ENCODE measurements around the gene KIN. TPM values are rescaled to one million over a fixed set of nuclear protein-coding genes. Genes with fewer than 3 reads are reported as not detected.

KIN gene
- total and polyA plus RNA-seq, 2 of the 4 experiments (the other 2 are of a cell fraction) = 3.0 to 6.4 TPM

DNA sequence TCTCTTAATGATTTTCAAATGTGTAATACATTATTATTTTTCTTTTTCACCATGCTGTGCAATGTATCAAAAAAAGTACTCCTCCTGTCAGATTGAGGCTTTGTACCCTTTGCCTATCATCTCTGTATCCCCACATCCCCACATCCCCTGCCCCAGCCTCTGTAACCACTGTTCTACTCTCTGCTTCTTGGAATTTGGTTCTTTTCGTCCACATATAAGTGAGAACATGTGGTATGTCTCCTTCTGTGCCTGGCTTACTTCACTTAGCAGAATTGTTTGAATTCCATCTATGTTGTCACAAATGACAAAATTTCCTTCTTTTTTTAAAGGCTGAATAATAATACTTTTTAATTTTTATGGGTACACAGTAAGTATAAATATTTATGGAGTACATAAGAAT is 44.3 kb upstream of the KIN start:
- Histone ChIP-seq H3K9ac (ENCODE audit: low read depth, low read length) (no peak overlapping the region), H3K23ac (ENCODE audit: low read depth, low read length) (no peak overlapping the region), H2BK5ac (ENCODE audit: low read depth, low read length, poor library complexity, severe bottlenecking) (no peak overlapping the region), H3K4me3 (ENCODE audit: insufficient read depth, low read depth, low read length) (no peak overlapping the region), H2BK120ac (ENCODE audit: low read depth, low read length) (no peak overlapping the region), H3K27ac (ENCODE audit: insufficient read depth, low read length) (no peak overlapping the region), H4K5ac (ENCODE audit: low read depth, low read length) (no peak overlapping the region), H2AK9ac (replicated peaks; ENCODE audit: low read depth, low read length, poor library complexity) (no peak overlapping the region), H2AFZ (replicated peaks; ENCODE audit: low read length, poor library complexity) (no peak overlapping the region), H3K9me3 (ENCODE audit: control insufficient read depth, insufficient read depth, low read length) (no peaks in the 10 kb centered on the region), H3K27me3 (ENCODE audit: control insufficient read depth, insufficient read depth, low read length) (no peaks in the 10 kb centered on the region), H3K14ac (replicated peaks; ENCODE audit: low read depth, low read length) (no peak overlapping the region), H3K79me1 (ENCODE audit: low read depth in 1 of 2, low read length in 2 of 2) (peaks cover 38 to 43% of the 10 kb centered on the region in 2 experiments), H2BK20ac (ENCODE audit: low read depth, low read length) (no peak overlapping the region), H2BK15ac (ENCODE audit: low read depth, low read length) (no peak overlapping the region), H2AK5ac (ENCODE audit: low read depth, low read length) (no peak overlapping the region), H3K56ac (ENCODE audit: extremely low read depth, insufficient read depth, low read length) (no peak overlapping the region), H3K4me1 (ENCODE audit: control insufficient read depth, insufficient read depth, low read length) (0 out of 2 replicates have a peak, but pooled peaks cover 2% of the 10 kb centered on the region), H4K91ac (ENCODE audit: insufficient read depth, low read depth, low read length) (no peak overlapping the region), H4K20me1 (ENCODE audit: insufficient read depth, low read length) (no peaks in the 10 kb centered on the region; the same call in 1 of the 2 replicates), H3K4me2 (ENCODE audit: low read depth, low read length) (no peak overlapping the region), H3K9me1 (ENCODE audit: insufficient read depth, low read length) (peaks cover 12% of the 10 kb centered on the region), H4K8ac (ENCODE audit: low read depth in 2 of 2, low read length in 2 of 2) (no peak overlapping the region), H3K4ac (ENCODE audit: low read depth, low read length) (no peak overlapping the region), H3K18ac (ENCODE audit: low read depth, low read length) (no peak overlapping the region), H3K36me3 (ENCODE audit: control insufficient read depth, insufficient read depth, low read length) (peaks cover 5% of the 10 kb centered on the region; the same call in 1 of the 2 replicates)
- ChIA-PET CTCF (no interaction called here), POLR2A (ENCODE audit: unreplicated experiment) (no interaction called here)
- no peak for TF ChIP-seq MAZ (IDR thresholded peaks at IDR 0.05; ENCODE audit: borderline replicate concordance, low read depth, low read length)
- TF ChIP-seq RCOR1 (IDR thresholded peaks at IDR 0.05; ENCODE audit: insufficient replicate concordance, low read length) = no peak
- TF ChIP-seq ELK1 (IDR thresholded peaks at IDR 0.05; ENCODE audit: borderline replicate concordance, low read depth, low read length) = no peak
- TF ChIP-seq CTCF (conservative IDR thresholded peaks at IDR 0.05; ENCODE audit: low read depth, low read length) = no peak
- TF ChIP-seq POLR2A (IDR thresholded peaks at IDR 0.05; ENCODE audit: low read depth, low read length) = no peak
- no peak for TF ChIP-seq CHD1 (IDR thresholded peaks at IDR 0.05; ENCODE audit: low read depth, low read length)
- no peak for TF ChIP-seq SMC3 (IDR thresholded peaks at IDR 0.05; ENCODE audit: low read depth, low read length)
- no peak for TF ChIP-seq CEBPB (IDR thresholded peaks at IDR 0.05; ENCODE audit: low read depth, low read length)
- TF ChIP-seq RAD21 (IDR thresholded peaks at IDR 0.05; ENCODE audit: low read length) = no peak
- TF ChIP-seq, protein P1, sequence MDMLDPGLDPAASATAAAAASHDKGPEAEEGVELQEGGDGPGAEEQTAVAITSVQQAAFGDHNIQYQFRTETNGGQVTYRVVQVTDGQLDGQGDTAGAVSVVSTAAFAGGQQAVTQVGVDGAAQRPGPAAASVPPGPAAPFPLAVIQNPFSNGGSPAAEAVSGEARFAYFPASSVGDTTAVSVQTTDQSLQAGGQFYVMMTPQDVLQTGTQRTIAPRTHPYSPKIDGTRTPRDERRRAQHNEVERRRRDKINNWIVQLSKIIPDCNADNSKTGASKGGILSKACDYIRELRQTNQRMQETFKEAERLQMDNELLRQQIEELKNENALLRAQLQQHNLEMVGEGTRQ (IDR thresholded peaks at IDR 0.05; ENCODE audit: low read depth, low read length) = no peak
- no peak for TF ChIP-seq MAFK (IDR thresholded peaks at IDR 0.05; ENCODE audit: low read depth, low read length)
- no peak for TF ChIP-seq NFE2L2 (IDR thresholded peaks at IDR 0.05; ENCODE audit: low read depth, low read length)
- no peak for TF ChIP-seq RFX5 (IDR thresholded peaks at IDR 0.05; ENCODE audit: low read depth, low read length)
- no peak for TF ChIP-seq FOS (IDR thresholded peaks at IDR 0.05; ENCODE audit: low read depth, low read length)
- TF ChIP-seq MXI1 (IDR thresholded peaks at IDR 0.05; ENCODE audit: borderline replicate concordance, low read depth, low read length) = no peak
- peak; percentile 56; the same call in 1 of the 2 replicates for ATAC-seq (ENCODE audit: low read depth)
- dilution Hi-C loops (cut with HindIII; ENCODE audit: low sequenced_read_pairs, unreplicated experiment) = no loop called here
- no peak for DNase-seq
- intact Hi-C loops (cut with micrococcal nuclease) = no loop called here
- no CpG with 5 or more reads among the region's 1 CpG for WGBS, 2 experiments (ENCODE audit: extremely low coverage in 2 of 2, insufficient read length in 1 of 2)
- BruUV-seq (replicated peaks) = no TSS peak
- in situ Hi-C loops (cut with MboI; ENCODE audit: low sequenced_read_pairs) = no loop called here

Data from IMR-90 (cell line).